Mesothelial cell of epicardium (in vitro differentiated cells): ENCODE measurements around the gene HES7. TPM values are rescaled to one million over a fixed set of nuclear protein-coding genes. Genes with fewer than 3 reads are reported as not detected.
A peak's percentile ranks its signal among the peaks of the same experiment; 100 is the strongest.

ENCODE experiments used
- DNase-seq, 2 experiments: peaks; one replicate each; pipeline ENCODE4 v3.0.0; 2021; ENCODE audit warnings: low spot score in 2 of 2; ENCODE audit not compliant: unreplicated experiment in 2 of 2
- H3K27ac Mint-ChIP-seq: 2 replicates; pipeline ENCODE4 v1.8.0; 2021; ENCODE audit warnings: mixed read lengths
- H3K27me3 Mint-ChIP-seq: 2 replicates; pipeline ENCODE4 v1.8.0; 2021; ENCODE audit warnings: low read depth, mixed read lengths
- H3K36me3 Mint-ChIP-seq: 2 replicates; pipeline ENCODE4 v1.8.0; 2021; ENCODE audit warnings: mixed read lengths
- H3K4me1 Mint-ChIP-seq: 2 replicates; pipeline ENCODE4 v1.8.0; 2021; ENCODE audit warnings: mixed read lengths
- H3K4me3 Mint-ChIP-seq: 2 replicates; pipeline ENCODE4 v1.8.0; 2021; ENCODE audit warnings: mild to moderate bottlenecking, moderate library complexity, mixed read lengths
- H3K9me3 Mint-ChIP-seq: 2 replicates; pipeline ENCODE4 v1.8.0; 2021; ENCODE audit warnings: mixed read lengths
- CTCF ChIP-seq: fragments of 200-600 bp; sonication (generic); IDR thresholded peaks from one replicate; pipeline ENCODE4 v1.5.0; 2021; ENCODE audit warnings: antibody characterized with exemption; ENCODE audit not compliant: unreplicated experiment
- microRNA-seq: library from miRNA; unstranded; fragments of <30 nt; microRNA quantifications from one replicate; pipeline ENCODE4 v1.2.0, GENCODE V29; 2021; ENCODE audit warnings: inconsistent platforms, mixed read lengths
- total RNA-seq: library from RNA; stranded (reverse); gene quantifications from 3 replicates; pipeline ENCODE4 v1.2.1, GENCODE V29; 2021

The HES7 gene
- total RNA-seq, 1 donor from 2014 or later, result 0.45 TPM

- Mint-ChIP-seq H3K4me3 (no peak overlapping the region), H3K9me3 (no peaks in the 10 kb centered on the region), H3K4me1 (peaks cover 16% of the 10 kb centered on the region), H3K27ac (no peak overlapping the region), H3K27me3 (peaks cover 95% of the 10 kb centered on the region), H3K36me3 (no peaks in the 10 kb centered on the region)
- no peak for DNase-seq
- TF ChIP-seq CTCF, result no peak
Measured at GRCh38 chr17:8074554-8074953, 49.4 kb downstream of the HES7 start.

DNA sequence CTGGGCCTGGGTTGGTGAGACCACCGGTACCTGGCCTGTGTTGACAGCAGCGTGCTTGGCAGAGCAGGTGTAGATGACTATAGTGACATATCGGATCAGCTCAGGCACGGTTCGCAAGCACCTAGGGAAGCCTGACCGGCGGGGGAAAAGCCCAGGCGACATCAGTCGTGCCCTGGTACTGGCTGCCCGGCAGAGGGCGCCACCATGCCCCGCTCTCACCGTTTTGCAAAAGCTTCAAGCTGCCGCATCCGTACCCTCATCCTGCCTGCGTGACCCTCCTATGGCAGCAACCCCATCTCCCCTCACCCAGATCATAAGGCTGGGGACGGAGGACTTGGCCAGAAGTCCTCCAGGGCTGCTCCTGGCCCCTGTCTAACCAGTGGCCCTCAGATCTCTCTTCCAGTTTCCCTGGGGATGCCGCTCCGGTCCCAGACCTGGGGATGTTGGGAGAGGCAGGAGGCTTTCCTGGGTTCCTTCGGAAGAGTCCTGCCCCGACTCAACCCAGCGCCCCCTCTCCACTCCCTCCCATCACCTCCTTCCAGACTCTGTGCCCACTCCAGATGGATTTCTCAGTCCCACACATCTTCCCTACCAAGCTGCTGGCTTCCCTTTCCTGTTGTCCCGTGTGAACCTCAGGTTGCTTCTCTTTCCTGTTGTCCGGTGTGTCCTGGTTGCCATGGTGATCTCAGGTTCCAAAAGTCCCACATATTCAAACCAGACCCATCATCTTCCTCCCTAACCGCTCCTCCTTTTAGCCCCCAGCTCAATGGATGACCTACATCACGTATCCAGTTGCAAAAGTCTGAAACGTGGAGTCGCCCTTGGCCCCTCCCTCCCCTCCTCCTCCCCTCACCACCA lies 50.0 kb downstream of the HES7 start:
- H3K4me1 Mint-ChIP-seq, result peaks cover 13% of the 10 kb centered on the region
- H3K27ac Mint-ChIP-seq, result no peak overlapping the region
- peak overlapping the region; percentile 43 for H3K4me3 Mint-ChIP-seq
- H3K9me3 Mint-ChIP-seq, result no peaks in the 10 kb centered on the region
- no peaks in the 10 kb centered on the region for H3K36me3 Mint-ChIP-seq
- H3K27me3 Mint-ChIP-seq, result peaks cover 96% of the 10 kb centered on the region
- TF ChIP-seq CTCF, result peak; percentile 85
- peak; percentile 60 to 80 for DNase-seq

DNA sequence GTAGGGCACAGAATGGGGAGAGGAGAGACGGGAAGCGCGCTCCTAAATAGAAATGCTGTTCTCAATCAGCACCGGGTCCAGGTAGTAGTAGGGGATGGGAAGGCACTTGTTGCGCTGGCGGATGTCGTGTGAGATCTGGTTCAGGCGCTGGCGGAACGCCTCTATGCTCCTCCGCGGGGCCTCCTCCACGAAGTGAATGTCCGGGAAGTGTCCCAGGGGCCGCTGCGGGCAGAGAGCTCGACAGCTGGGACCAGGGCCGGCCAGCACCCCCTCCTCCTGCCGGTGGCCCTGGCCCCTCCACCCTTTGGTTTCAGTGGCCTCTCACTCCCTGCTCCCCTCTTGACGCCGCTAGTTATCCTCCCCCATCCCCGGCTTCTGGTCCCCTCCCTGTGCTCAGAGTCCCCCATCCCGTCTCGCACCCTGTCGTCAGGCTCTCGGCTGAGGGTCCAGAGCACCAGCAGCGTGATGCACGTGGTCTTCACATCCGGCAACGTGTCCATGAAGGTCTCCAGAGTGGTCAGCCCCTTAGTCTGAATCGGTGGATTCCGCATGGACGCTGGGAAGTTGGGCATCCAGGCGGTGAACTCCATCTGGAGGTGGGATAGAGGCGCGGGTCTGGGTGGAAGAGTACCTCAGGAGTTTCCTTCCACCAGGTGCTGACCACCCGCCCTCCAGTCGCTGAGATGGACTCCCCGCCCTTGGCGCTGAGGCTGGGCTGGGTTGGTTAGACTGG lies 51.0 kb downstream of the HES7 start:
- H3K4me3 Mint-ChIP-seq, result peak overlapping the region; percentile 44
- TF ChIP-seq CTCF, result no peak
- H3K9me3 Mint-ChIP-seq, result no peaks in the 10 kb centered on the region

DNA sequence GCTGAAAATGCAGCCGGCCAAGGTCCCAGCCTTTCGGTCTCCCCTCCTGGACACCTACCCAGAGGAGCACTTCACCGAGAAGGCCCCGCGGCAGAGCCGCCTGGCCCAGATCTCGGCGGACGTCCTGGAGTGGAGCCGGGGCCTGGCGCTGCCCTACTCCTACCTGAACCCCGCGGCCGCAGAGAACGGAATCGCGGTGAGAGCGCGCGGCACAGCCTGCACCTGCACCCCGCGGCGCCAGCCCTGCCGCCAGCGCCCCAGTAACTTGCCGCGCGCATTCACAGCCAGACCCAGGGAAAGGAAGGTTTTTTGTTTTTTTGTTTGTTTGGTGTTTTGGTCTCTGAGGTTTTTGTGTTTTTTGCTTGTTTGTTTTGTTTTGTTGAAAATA lies 51.6 kb downstream of the HES7 start:
- Mint-ChIP-seq H3K4me1 (peaks cover 13% of the 10 kb centered on the region), H3K36me3 (no peaks in the 10 kb centered on the region), H3K4me3 (peak overlapping the region; percentile 44), H3K27ac (no peak overlapping the region), H3K27me3 (peaks cover 100% of the 10 kb centered on the region), H3K9me3 (no peaks in the 10 kb centered on the region)
- TF ChIP-seq CTCF, result no peak
- no peak for DNase-seq

More for the DNA sequence above, 51.0 kb downstream of the HES7 start:
- no peak for DNase-seq
- peaks cover 13% of the 10 kb centered on the region for H3K4me1 Mint-ChIP-seq
- H3K36me3 Mint-ChIP-seq, result no peaks in the 10 kb centered on the region
- no peak overlapping the region for H3K27ac Mint-ChIP-seq
- H3K27me3 Mint-ChIP-seq, result peaks cover 100% of the 10 kb centered on the region

DNA sequence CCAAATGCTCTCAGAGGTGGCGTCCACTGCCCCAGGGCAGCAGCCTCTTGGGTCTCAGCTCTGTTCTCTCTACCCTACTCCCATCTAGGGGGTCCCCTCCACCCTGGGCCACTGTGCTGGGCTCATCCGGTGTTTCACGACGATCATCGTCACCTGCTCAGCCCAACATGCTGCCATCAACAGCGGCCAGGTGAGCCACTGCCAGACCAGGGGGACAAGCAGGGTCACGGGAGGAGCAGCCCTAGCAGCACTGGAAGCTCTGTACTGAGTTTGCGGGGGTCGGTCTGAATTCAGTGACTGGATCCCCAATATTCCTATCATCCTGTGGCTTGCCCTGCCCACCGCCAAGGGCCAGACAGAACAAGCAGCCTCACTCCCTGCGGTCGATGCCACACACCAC lies 52.4 kb downstream of the HES7 start:
- Mint-ChIP-seq H3K36me3 (no peaks in the 10 kb centered on the region), H3K27me3 (peaks cover 100% of the 10 kb centered on the region), H3K9me3 (no peaks in the 10 kb centered on the region), H3K4me3 (no peak overlapping the region), H3K27ac (no peak overlapping the region), H3K4me1 (peaks cover 13% of the 10 kb centered on the region)
- TF ChIP-seq CTCF, result no peak
- no peak for DNase-seq

Small RNA genes within 50 kb of the gene (microRNA-seq; reads per million reads assigned to microRNA genes)
- gene MIR4314, result not detected
- gene MIR6883, result not detected

Other genes starting within 250 kb of the HES7 start
- gene CHD3, start 235.3 kb downstream of the HES7 start, total RNA-seq, result 333 to 339 TPM (median 337 TPM) in 3 replicates
- 3.0 to 3.4 TPM (median 3.1 TPM) in 3 replicates for gene RNF227, start 207.8 kb downstream of the HES7 start, total RNA-seq
- 18.4 to 18.8 TPM (median 18.5 TPM) in 3 replicates for gene KCNAB3, start 194.2 kb downstream of the HES7 start, total RNA-seq
- 98.7 to 119 TPM (median 111 TPM) in 3 replicates for gene TRAPPC1, start 192.2 kb downstream of the HES7 start, total RNA-seq
- 49.4 to 51.5 TPM (median 50.0 TPM) in 3 replicates for gene CNTROB, start 191.9 kb downstream of the HES7 start, total RNA-seq
- 0.34 to 0.75 TPM (median 0.69 TPM) in 3 replicates for gene GUCY2D, start 121.5 kb downstream of the HES7 start, total RNA-seq
- gene ALOX15B, start 85.0 kb downstream of the HES7 start, total RNA-seq, result 0.09 TPM in 1 of 3 replicates, not detected in the others
- 0.70 TPM in 1 of 3 replicates, not detected in the others for gene ALOX12B, start 36.4 kb downstream of the HES7 start, total RNA-seq
- gene ALOXE3, start 5.6 kb downstream of the HES7 start, total RNA-seq, result 0.09 to 0.13 TPM in 2 of 3 replicates, not detected in the other
- 55.2 to 70.2 TPM (median 58.0 TPM) in 3 replicates for gene PER1, start 28.3 kb upstream of the HES7 start, total RNA-seq
- 51.3 to 55.3 TPM (median 54.8 TPM) in 3 replicates for gene VAMP2, start 38.8 kb upstream of the HES7 start, total RNA-seq
- 22.0 to 23.2 TPM (median 22.6 TPM) in 3 replicates for gene TMEM107, start 52.3 kb upstream of the HES7 start, total RNA-seq
- gene BORCS6, start 66.1 kb upstream of the HES7 start, total RNA-seq, result 2.7 to 3.1 TPM (median 3.0 TPM) in 3 replicates
- gene AURKB, start 86.5 kb upstream of the HES7 start, total RNA-seq, result 33.1 to 37.4 TPM (median 37.3 TPM) in 3 replicates
- 45.1 to 52.9 TPM (median 50.6 TPM) in 3 replicates for gene CTC1, start 124.0 kb upstream of the HES7 start, total RNA-seq
- gene PFAS, start 125.2 kb upstream of the HES7 start, total RNA-seq, result 104 to 111 TPM (median 105 TPM) in 3 replicates
- gene RANGRF, start 164.6 kb upstream of the HES7 start, total RNA-seq, result 25.1 to 26.4 TPM (median 25.7 TPM) in 3 replicates
- gene SLC25A35, start 171.3 kb upstream of the HES7 start, total RNA-seq, result 8.8 to 9.2 TPM (median 9.1 TPM) in 3 replicates
- gene ARHGEF15, start 186.1 kb upstream of the HES7 start, total RNA-seq, result 0.20 TPM in 1 of 3 replicates, not detected in the others
- gene ODF4, start 215.7 kb upstream of the HES7 start, total RNA-seq, result not detected in 3 replicates